HCT116 (cell line): ENCODE measurements around the gene WFDC5. TPM values are rescaled to one million over a fixed set of nuclear protein-coding genes. Genes with fewer than 3 reads are reported as not detected.

Experiments used
- ATAC-seq: fragments of 200-7000 bp; cut with Tn5 transposase; 2 replicates; pipeline ENCODE4 v1.9.1; 2020; ENCODE audit warnings: mild to moderate bottlenecking, moderate library complexity
- BruUV-seq: library from RNA; stranded (reverse); fragments of 400-500 nt; replicated peaks from 2 replicates; lab custom pipeline; 2021; lab: Mats Ljungman, UMichigan
- CTCF ChIA-PET: fragments of 300-600 bp; sonication (Branson Sonifier 250); formaldehyde crosslinking; loops from one replicate; lab custom pipeline; 2021; ENCODE audit warnings: antibody characterized with exemption; lab: Charles Lee
- POLR2A ChIA-PET: fragments of 300-600, 350-600 bp; sonication (Branson Sonifier 250); formaldehyde crosslinking; loops from one replicate; lab custom pipeline; 2021; ENCODE audit warnings: antibody characterized with exemption; lab: Charles Lee
- RAD21 ChIA-PET, 2 experiments: fragments of 300-600 bp; sonication (Branson Sonifier 250); formaldehyde crosslinking; loops; one replicate each; lab custom pipeline; 2023; ENCODE audit warnings: low total read pairs in 2 of 2; ENCODE audit not compliant: uncharacterized antibody in 2 of 2, unreplicated experiment in 2 of 2, low non-redundant PET in 1 of 2; lab: Charles Lee
- DNase-seq: peaks from one replicate; pipeline ENCODE4 v3.0.0-alpha.2; 2010; ENCODE audit warnings: low read depth, low spot score
- H2AFZ ChIP-seq: fragments of 200-600 bp; shearing (Covaris generic), sonication (generic); 2 replicates; pipeline ENCODE4 v1.6.1; 2017; ENCODE audit warnings: low read depth, mixed run types, mixed read lengths, antibody characterized with exemption, low read length; ENCODE audit not compliant: poor library complexity, severe bottlenecking
- H3K27ac ChIP-seq: 2 replicates; pipeline ENCODE4 v1.5.1; 2012; ENCODE audit warnings: low read depth, low read length
- H3K27me3 ChIP-seq: fragments of 200-600 bp; sonication (generic); 2 replicates; pipeline ENCODE4 v1.6.1; 2016; ENCODE audit warnings: mixed run types, low read length, mixed read lengths; ENCODE audit not compliant: insufficient read depth
- H3K36me3 ChIP-seq, 2 experiments: fragments of 200-500 bp in 1 of 2; fragments of 200-600 bp in 1 of 2; sonication (Bioruptor generic) in 1 of 2; sonication (generic) in 1 of 2; 2 replicates each; pipeline versions ENCODE4 v1.5.1 to v1.6.1; 2014 to 2016; ENCODE audit warnings: low read length in 2 of 2, inconsistent platforms in 1 of 2, mixed read lengths in 1 of 2, mixed run types in 1 of 2; ENCODE audit not compliant: insufficient read depth in 2 of 2, control insufficient read depth in 1 of 2
- H3K4me1 ChIP-seq, 2 experiments: fragments of 200-600 bp in 1 of 2; sonication (generic) in 1 of 2; 2 replicates each; pipeline versions ENCODE4 v1.5.1 to v1.6.1; 2012 to 2017; ENCODE audit warnings: low read length in 2 of 2, inconsistent platforms in 1 of 2, mild to moderate bottlenecking in 1 of 2, mixed read lengths in 1 of 2, mixed run types in 1 of 2, moderate library complexity in 1 of 2; ENCODE audit not compliant: insufficient read depth in 2 of 2, control insufficient read depth in 1 of 2
- H3K4me2 ChIP-seq: fragments of 200-600 bp; sonication (generic); 2 replicates; pipeline ENCODE4 v1.6.1; 2017; ENCODE audit warnings: mixed run types, low read length, mixed read lengths
- H3K4me3 ChIP-seq, 2 experiments: fragments of 200-600 bp in 1 of 2; sonication (generic) in 1 of 2; replicated peaks in 1 of 2; 2 replicates each; pipeline ENCODE4 v1.5.1; 2011 to 2016; ENCODE audit warnings: low read length in 2 of 2, control low read depth in 1 of 2, low read depth in 1 of 2, mild to moderate bottlenecking in 1 of 2, mixed read lengths in 1 of 2, mixed run types in 1 of 2
- H3K79me2 ChIP-seq: fragments of 200-600 bp; sonication (generic); 2 replicates; pipeline ENCODE4 v1.6.1; 2017; ENCODE audit warnings: mild to moderate bottlenecking, mixed run types, low read length, moderate library complexity, mixed read lengths; ENCODE audit not compliant: insufficient read depth
- H3K9ac ChIP-seq: fragments of 200-600 bp; sonication (generic); 2 replicates; pipeline ENCODE4 v1.6.1; 2016; ENCODE audit warnings: low read length, mixed read lengths
- H3K9me2 ChIP-seq: fragments of 200-600 bp; sonication (generic), shearing (Covaris generic); 2 replicates; pipeline ENCODE4 v1.6.1; 2017; ENCODE audit warnings: mixed run types, mild to moderate bottlenecking, moderate library complexity; ENCODE audit not compliant: insufficient read depth
- H3K9me3 ChIP-seq, 2 experiments: fragments of 200-500 bp in 1 of 2; fragments of 200-600 bp in 1 of 2; sonication (Bioruptor generic) in 1 of 2; sonication (generic) in 1 of 2; 2 replicates each; pipeline ENCODE4 v1.6.1; 2014 to 2017; ENCODE audit warnings: low read length in 2 of 2, mixed read lengths in 2 of 2, inconsistent platforms in 1 of 2, low read depth in 1 of 2, mild to moderate bottlenecking in 1 of 2, mixed run types in 1 of 2, moderate library complexity in 1 of 2; ENCODE audit not compliant: control insufficient read depth in 1 of 2, insufficient read depth in 1 of 2
- H4K20me1 ChIP-seq: fragments of 200-600 bp; sonication (generic), shearing (Covaris generic); 2 replicates; pipeline ENCODE4 v1.6.1; 2017; ENCODE audit warnings: mixed run types, mild to moderate bottlenecking, moderate library complexity; ENCODE audit not compliant: insufficient read depth
- CBX3 ChIP-seq: IDR thresholded peaks from 2 replicates; pipeline ENCODE4 v1.6.1; 2012; ENCODE audit warnings: low read depth
- EZH2phosphoT487 ChIP-seq: fragments of 200-600 bp; IDR thresholded peaks from 2 replicates; pipeline ENCODE4 v1.6.1; 2018; ENCODE audit warnings: antibody characterized with exemption, borderline replicate concordance
- RAD21 ChIP-seq: IDR thresholded peaks from 2 replicates; pipeline ENCODE4 v1.6.1; 2012; ENCODE audit warnings: low read depth, mild to moderate bottlenecking
- ZFX ChIP-seq: fragments of 450-650 bp; IDR thresholded peaks from 2 replicates; pipeline ENCODE4 v1.6.1; 2017
- ZNF274 ChIP-seq: fragments of 200-500 bp; sonication (Bioruptor generic); IDR thresholded peaks from 2 replicates; pipeline ENCODE4 v1.6.1; 2014; ENCODE audit warnings: mild to moderate bottlenecking, low read depth, low read length, inconsistent platforms
- intact Hi-C: fragments of 100-400 bp; cut with micrococcal nuclease; formaldehyde crosslinking; loops from 2 replicates; pipeline ENCODE4 v1.10.0; 2022
- total RNA-seq: library from RNA; stranded (reverse); gene quantifications from one replicate; pipeline ENCODE4 v1.2.1, GENCODE V29; 2021; ENCODE audit not compliant: unreplicated experiment
- TF ChIP-seq, protein P1 (sequence below): IDR thresholded peaks from 2 replicates; pipeline ENCODE4 v1.6.1; 2012
- TF ChIP-seq, protein P2 (sequence below): IDR thresholded peaks from 2 replicates; pipeline ENCODE4 v1.6.1; 2012; ENCODE audit warnings: low read depth
- TF ChIP-seq, protein P3 (sequence below): IDR thresholded peaks from 2 replicates; pipeline ENCODE4 v1.6.1; 2012

Gene WFDC5
- total RNA-seq, 1 experiment from 2014 or later = not detected

DNA sequence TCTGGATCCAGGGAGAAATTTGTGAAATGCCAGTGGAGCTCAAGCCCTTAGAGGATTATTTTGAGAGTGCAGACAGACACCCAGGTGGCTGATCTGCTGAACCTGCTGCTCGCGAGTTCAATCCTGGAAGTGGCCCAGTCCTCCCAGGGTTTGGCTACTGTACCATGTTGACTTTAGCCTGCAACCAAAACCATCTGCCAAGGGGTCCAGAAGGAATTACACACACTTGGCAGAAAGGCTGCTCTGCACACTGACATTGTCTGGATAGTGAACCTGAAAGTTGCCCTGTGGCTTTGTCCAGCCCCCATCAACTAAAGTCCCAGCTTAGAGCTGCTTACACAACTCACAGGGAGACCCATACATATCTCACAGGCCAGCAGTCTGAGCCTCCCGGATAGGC is 38.2 kb upstream of the WFDC5 start:
- TF ChIP-seq, protein P1, sequence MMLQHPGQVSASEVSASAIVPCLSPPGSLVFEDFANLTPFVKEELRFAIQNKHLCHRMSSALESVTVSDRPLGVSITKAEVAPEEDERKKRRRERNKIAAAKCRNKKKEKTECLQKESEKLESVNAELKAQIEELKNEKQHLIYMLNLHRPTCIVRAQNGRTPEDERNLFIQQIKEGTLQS = no peak
- TF ChIP-seq EZH2phosphoT487 (no peak), ZNF274 (no peak), RAD21 (no peak), ZFX (no peak), CBX3 (no peak)
- TF ChIP-seq, protein P2, sequence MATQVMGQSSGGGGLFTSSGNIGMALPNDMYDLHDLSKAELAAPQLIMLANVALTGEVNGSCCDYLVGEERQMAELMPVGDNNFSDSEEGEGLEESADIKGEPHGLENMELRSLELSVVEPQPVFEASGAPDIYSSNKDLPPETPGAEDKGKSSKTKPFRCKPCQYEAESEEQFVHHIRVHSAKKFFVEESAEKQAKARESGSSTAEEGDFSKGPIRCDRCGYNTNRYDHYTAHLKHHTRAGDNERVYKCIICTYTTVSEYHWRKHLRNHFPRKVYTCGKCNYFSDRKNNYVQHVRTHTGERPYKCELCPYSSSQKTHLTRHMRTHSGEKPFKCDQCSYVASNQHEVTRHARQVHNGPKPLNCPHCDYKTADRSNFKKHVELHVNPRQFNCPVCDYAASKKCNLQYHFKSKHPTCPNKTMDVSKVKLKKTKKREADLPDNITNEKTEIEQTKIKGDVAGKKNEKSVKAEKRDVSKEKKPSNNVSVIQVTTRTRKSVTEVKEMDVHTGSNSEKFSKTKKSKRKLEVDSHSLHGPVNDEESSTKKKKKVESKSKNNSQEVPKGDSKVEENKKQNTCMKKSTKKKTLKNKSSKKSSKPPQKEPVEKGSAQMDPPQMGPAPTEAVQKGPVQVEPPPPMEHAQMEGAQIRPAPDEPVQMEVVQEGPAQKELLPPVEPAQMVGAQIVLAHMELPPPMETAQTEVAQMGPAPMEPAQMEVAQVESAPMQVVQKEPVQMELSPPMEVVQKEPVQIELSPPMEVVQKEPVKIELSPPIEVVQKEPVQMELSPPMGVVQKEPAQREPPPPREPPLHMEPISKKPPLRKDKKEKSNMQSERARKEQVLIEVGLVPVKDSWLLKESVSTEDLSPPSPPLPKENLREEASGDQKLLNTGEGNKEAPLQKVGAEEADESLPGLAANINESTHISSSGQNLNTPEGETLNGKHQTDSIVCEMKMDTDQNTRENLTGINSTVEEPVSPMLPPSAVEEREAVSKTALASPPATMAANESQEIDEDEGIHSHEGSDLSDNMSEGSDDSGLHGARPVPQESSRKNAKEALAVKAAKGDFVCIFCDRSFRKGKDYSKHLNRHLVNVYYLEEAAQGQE = no peak
- TF ChIP-seq, protein P3, sequence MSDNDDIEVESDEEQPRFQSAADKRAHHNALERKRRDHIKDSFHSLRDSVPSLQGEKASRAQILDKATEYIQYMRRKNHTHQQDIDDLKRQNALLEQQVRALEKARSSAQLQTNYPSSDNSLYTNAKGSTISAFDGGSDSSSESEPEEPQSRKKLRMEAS = no peak
- intact Hi-C loops = no loop called here
- H3K36me3 ChIP-seq = no peaks in the 10 kb centered on the region
- H3K4me2 ChIP-seq = no peak overlapping the region
- H2AFZ ChIP-seq = no peak overlapping the region
- peaks cover 11% of the 10 kb centered on the region; the same call in 1 of the 2 replicates for H3K27me3 ChIP-seq
- no peak for ATAC-seq
- no peaks in the 10 kb centered on the region for H3K9me3 ChIP-seq
- H3K79me2 ChIP-seq = no peaks in the 10 kb centered on the region
- ChIA-PET RAD21 (no interaction called here), POLR2A (no interaction called here), CTCF (no interaction called here)
- H3K9me2 ChIP-seq = no peaks in the 10 kb centered on the region
- BruUV-seq = no TSS peak
- DNase-seq = no peak
- H3K4me3 ChIP-seq = no peak overlapping the region
- H3K27ac ChIP-seq = no peak overlapping the region
- H4K20me1 ChIP-seq = no peaks in the 10 kb centered on the region
- H3K4me1 ChIP-seq = peaks cover 0 to 5% of the 10 kb centered on the region in 2 experiments; a peak in 1 of 4 replicates
- H3K9ac ChIP-seq = no peak overlapping the region
